Measurements from ENCODE around the gene F12. TPM values are rescaled to one million over a fixed set of nuclear protein-coding genes. Genes with fewer than 3 reads are reported as not detected.

Gene F12
- total RNA-seq, 1 experiment from 2014 or later, result 10.0 TPM

- H3K27me3 Mint-ChIP-seq (ENCODE audit: low read depth), result peaks cover 22% of the 10 kb centered on the region
- no peak for DNase-seq (ENCODE audit: low spot score)
- H3K36me3 Mint-ChIP-seq, result peaks cover 13% of the 10 kb centered on the region
- CTCF ChIA-PET, result interaction anchor here (0.7 to 15.8 kb wide), 10 partner anchors 12 to 331 kb away, joined by 3 to 171 read pairs (median 31); partner anchors contain the start of genes GRK6 and MXD3
- ATAC-seq, result no peak
- no peak overlapping the region for H3K27ac Mint-ChIP-seq
- peaks cover 39% of the 10 kb centered on the region for H3K4me1 Mint-ChIP-seq
- peaks cover 4% of the 10 kb centered on the region for H3K9me3 Mint-ChIP-seq
- H3K4me3 Mint-ChIP-seq, result no peak overlapping the region
- POLR2A ChIA-PET, result interaction anchor here (0.9 to 4.9 kb wide), 4 partner anchors 9 to 53 kb away, joined by 4 to 19 read pairs (median 5); partner anchors contain the start of gene GRK6
- TF ChIP-seq, protein P1, sequence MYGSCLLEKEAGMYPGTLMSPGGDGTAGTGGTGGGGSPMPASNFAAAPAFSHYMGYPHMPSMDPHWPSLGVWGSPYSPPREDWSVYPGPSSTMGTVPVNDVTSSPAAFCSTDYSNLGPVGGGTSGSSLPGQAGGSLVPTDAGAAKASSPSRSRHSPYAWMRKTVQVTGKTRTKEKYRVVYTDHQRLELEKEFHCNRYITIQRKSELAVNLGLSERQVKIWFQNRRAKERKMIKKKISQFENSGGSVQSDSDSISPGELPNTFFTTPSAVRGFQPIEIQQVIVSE (CRISPR knock-in tag; IDR thresholded peaks at IDR 0.05; ENCODE audit: borderline replicate concordance), result no peak
- TF ChIP-seq PRDM15 (CRISPR knock-in tag; IDR thresholded peaks at IDR 0.05) (no peak), USF2 (CRISPR knock-in tag; IDR thresholded peaks at IDR 0.05) (no peak), ZNF121 (CRISPR knock-in tag; IDR thresholded peaks at IDR 0.05) (no peak), AFF4 (CRISPR knock-in tag; IDR thresholded peaks at IDR 0.05; ENCODE audit: borderline replicate concordance) (no peak), JUN (CRISPR knock-in tag; IDR thresholded peaks at IDR 0.05) (no peak), ZNF425 (CRISPR knock-in tag; conservative IDR thresholded peaks at IDR 0.05) (no peak), NR2C2 (CRISPR knock-in tag; IDR thresholded peaks at IDR 0.05) (no peak), MXD4 (CRISPR knock-in tag; IDR thresholded peaks at IDR 0.05; ENCODE audit: borderline replicate concordance) (no peak), TEAD1 (CRISPR knock-in tag; IDR thresholded peaks at IDR 0.05) (no peak), ATF1 (CRISPR knock-in tag; IDR thresholded peaks at IDR 0.05) (no peak), GABPB1 (CRISPR knock-in tag; IDR thresholded peaks at IDR 0.05) (no peak)
- TF ChIP-seq, protein P2, sequence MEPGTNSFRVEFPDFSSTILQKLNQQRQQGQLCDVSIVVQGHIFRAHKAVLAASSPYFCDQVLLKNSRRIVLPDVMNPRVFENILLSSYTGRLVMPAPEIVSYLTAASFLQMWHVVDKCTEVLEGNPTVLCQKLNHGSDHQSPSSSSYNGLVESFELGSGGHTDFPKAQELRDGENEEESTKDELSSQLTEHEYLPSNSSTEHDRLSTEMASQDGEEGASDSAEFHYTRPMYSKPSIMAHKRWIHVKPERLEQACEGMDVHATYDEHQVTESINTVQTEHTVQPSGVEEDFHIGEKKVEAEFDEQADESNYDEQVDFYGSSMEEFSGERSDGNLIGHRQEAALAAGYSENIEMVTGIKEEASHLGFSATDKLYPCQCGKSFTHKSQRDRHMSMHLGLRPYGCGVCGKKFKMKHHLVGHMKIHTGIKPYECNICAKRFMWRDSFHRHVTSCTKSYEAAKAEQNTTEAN (CRISPR knock-in tag; IDR thresholded peaks at IDR 0.05), result no peak
- TF ChIP-seq, protein P3, sequence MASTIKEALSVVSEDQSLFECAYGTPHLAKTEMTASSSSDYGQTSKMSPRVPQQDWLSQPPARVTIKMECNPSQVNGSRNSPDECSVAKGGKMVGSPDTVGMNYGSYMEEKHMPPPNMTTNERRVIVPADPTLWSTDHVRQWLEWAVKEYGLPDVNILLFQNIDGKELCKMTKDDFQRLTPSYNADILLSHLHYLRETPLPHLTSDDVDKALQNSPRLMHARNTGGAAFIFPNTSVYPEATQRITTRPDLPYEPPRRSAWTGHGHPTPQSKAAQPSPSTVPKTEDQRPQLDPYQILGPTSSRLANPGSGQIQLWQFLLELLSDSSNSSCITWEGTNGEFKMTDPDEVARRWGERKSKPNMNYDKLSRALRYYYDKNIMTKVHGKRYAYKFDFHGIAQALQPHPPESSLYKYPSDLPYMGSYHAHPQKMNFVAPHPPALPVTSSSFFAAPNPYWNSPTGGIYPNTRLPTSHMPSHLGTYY (CRISPR knock-in tag; IDR thresholded peaks at IDR 0.05), result no peak
Observed at GRCh38 chr5:177443144-177443983, 34.0 kb upstream of the F12 start.

All from WTC11 (cell line).